SK-N-SH (cell line): ENCODE results near the gene RBPJL. TPM values are rescaled to one million over a fixed set of nuclear protein-coding genes. Genes with fewer than 3 reads are reported as not detected.

ENCODE experiments used
- CTCF ChIA-PET: fragments of 300-600, 350-600 bp; formaldehyde crosslinking; extraction: SDS; loops from one replicate; lab custom pipeline; 2021; lab: Yijun Ruan, JAX
- POLR2A ChIA-PET: fragments of 350-600 bp; sonication (Branson Sonifier 250); formaldehyde crosslinking; extraction: SDS; loops from one replicate; lab custom pipeline; 2020; ENCODE audit warnings: antibody characterized with exemption, inconsistent platforms; lab: Yijun Ruan, JAX
- DNase-seq: peaks from one replicate; pipeline ENCODE4 v3.0.0; 2012
- H2AFZ ChIP-seq: fragments of 200-600 bp; sonication (generic); 2 replicates; pipeline ENCODE4 v1.8.1; 2016; ENCODE audit warnings: antibody characterized with exemption, mild to moderate bottlenecking, low read depth
- H3F3A ChIP-seq: fragments of 200-600 bp; sonication (generic); replicated peaks from 2 replicates; pipeline ENCODE3; 2016; ENCODE audit warnings: antibody characterized with exemption, mild to moderate bottlenecking; ENCODE audit not compliant: insufficient read depth
- H3K27ac ChIP-seq, 2 experiments: fragments of 200-500 bp in 1 of 2; fragments of 200-600 bp in 1 of 2; sonication (Bioruptor generic) in 1 of 2; sonication (generic), shearing (Covaris generic) in 1 of 2; 2 replicates each; pipeline versions ENCODE4 v1.5.1 to v1.6.1; 2014 to 2016; ENCODE audit warnings: low read depth in 2 of 2, inconsistent platforms in 1 of 2, low read length in 1 of 2, mild to moderate bottlenecking in 1 of 2, mixed read lengths in 1 of 2
- H3K27me3 ChIP-seq: fragments of 200-600 bp; sonication (generic), shearing (Covaris generic); 2 replicates; pipeline ENCODE4 v1.6.1; 2016; ENCODE audit warnings: mixed run types; ENCODE audit not compliant: insufficient read depth
- H3K36me3 ChIP-seq, 2 experiments: fragments of 200-500 bp in 1 of 2; fragments of 200-600 bp in 1 of 2; sonication (Bioruptor generic) in 1 of 2; sonication (generic) in 1 of 2; replicated peaks in 1 of 2; 2 replicates each; pipeline versions ENCODE3 to v1.5.1; 2014 to 2016; ENCODE audit warnings: low read length in 1 of 2, mild to moderate bottlenecking in 1 of 2; ENCODE audit not compliant: insufficient read depth in 2 of 2, control insufficient read depth in 1 of 2
- H3K4me1 ChIP-seq, 2 experiments: fragments of 200-500 bp in 1 of 2; fragments of 200-600 bp in 1 of 2; sonication (Bioruptor generic) in 1 of 2; sonication (generic), shearing (Covaris generic) in 1 of 2; 2 replicates each; pipeline versions ENCODE4 v1.5.1 to v1.6.1; 2014 to 2016; ENCODE audit warnings: low read depth in 1 of 2, low read length in 1 of 2, mixed run types in 1 of 2; ENCODE audit not compliant: insufficient read depth in 2 of 2, control insufficient read depth in 1 of 2
- H3K4me2 ChIP-seq: fragments of 200-600 bp; sonication (generic), shearing (Covaris generic); 2 replicates; pipeline ENCODE4 v1.6.1; 2017; ENCODE audit warnings: mixed run types
- H3K4me3 ChIP-seq, 2 experiments: fragments of 200-500 bp in 1 of 2; fragments of 200-600 bp in 1 of 2; sonication (Bioruptor generic) in 1 of 2; sonication (generic), shearing (Covaris generic) in 1 of 2; 2 replicates each; pipeline versions ENCODE4 v1.5.1 to v1.8.1; 2014 to 2016; ENCODE audit warnings: low read depth in 2 of 2, inconsistent platforms in 1 of 2, low read length in 1 of 2, mild to moderate bottlenecking in 1 of 2, mixed read lengths in 1 of 2, moderate library complexity in 1 of 2
- H3K79me2 ChIP-seq: fragments of 200-600 bp; sonication (generic); 2 replicates; pipeline ENCODE4 v1.8.1; 2017; ENCODE audit warnings: mild to moderate bottlenecking; ENCODE audit not compliant: insufficient read depth
- H3K9ac ChIP-seq: fragments of 200-600 bp; sonication (generic); 2 replicates; pipeline ENCODE4 v1.6.1; 2017; ENCODE audit warnings: mixed run types
- H3K9me2 ChIP-seq: fragments of 200-600 bp; sonication (generic); 2 replicates; pipeline ENCODE4 v1.6.1; 2017; ENCODE audit warnings: mixed run types
- H3K9me3 ChIP-seq: fragments of 200-600 bp; sonication (generic); 2 replicates; pipeline ENCODE4 v1.6.1; 2017; ENCODE audit warnings: mixed run types, mild to moderate bottlenecking, moderate library complexity
- H4K20me1 ChIP-seq: fragments of 200-600 bp; sonication (generic); 2 replicates; pipeline ENCODE4 v1.6.1; 2017; ENCODE audit warnings: mild to moderate bottlenecking, mixed run types; ENCODE audit not compliant: insufficient read depth
- EZH2phosphoT487 ChIP-seq: fragments of 200-600 bp; sonication (generic); IDR thresholded peaks from 2 replicates; pipeline ENCODE4 v1.6.1; 2017; ENCODE audit warnings: low read depth, mixed run types, mild to moderate bottlenecking, antibody characterized with exemption, moderate library complexity, borderline replicate concordance
- FOSL2 ChIP-seq: IDR thresholded peaks from 2 replicates; pipeline ENCODE4 v1.4.0; 2012; ENCODE audit warnings: low read depth, mild to moderate bottlenecking, moderate library complexity, borderline replicate concordance
- FOXM1 ChIP-seq: IDR thresholded peaks from 2 replicates; pipeline ENCODE4 v1.4.0; 2012; ENCODE audit warnings: low read depth, mild to moderate bottlenecking
- GABPA ChIP-seq: IDR thresholded peaks from 2 replicates; pipeline ENCODE4 v1.4.0; 2012; ENCODE audit warnings: low read depth, mild to moderate bottlenecking
- GATA2 ChIP-seq: sonication (generic); formaldehyde crosslinking; IDR thresholded peaks from 2 replicates; pipeline ENCODE4 v1.5.0; 2020; ENCODE audit warnings: mild to moderate bottlenecking, missing genetic modification reagents
- MEF2A ChIP-seq: IDR thresholded peaks from 2 replicates; pipeline ENCODE4 v1.4.0; 2012; ENCODE audit warnings: low read depth, borderline replicate concordance
- NFIC ChIP-seq: IDR thresholded peaks from 2 replicates; pipeline ENCODE4 v1.4.0; 2012; ENCODE audit warnings: borderline replicate concordance
- NRF1 ChIP-seq: IDR thresholded peaks from 2 replicates; pipeline ENCODE4 v1.6.1; 2012; ENCODE audit warnings: low read depth, mild to moderate bottlenecking, low read length
- PBX3 ChIP-seq: IDR thresholded peaks from 2 replicates; pipeline ENCODE4; 2012
- POLR2AphosphoS5 ChIP-seq: IDR thresholded peaks from 2 replicates; pipeline ENCODE4 v1.6.1; 2012; ENCODE audit warnings: low read depth, low read length
- RCOR1 ChIP-seq: fragments of 150-350 bp; IDR thresholded peaks from 2 replicates; pipeline ENCODE4 v1.6.1; 2017; ENCODE audit warnings: antibody characterized with exemption, low read length
- RXRA ChIP-seq: IDR thresholded peaks from 2 replicates; pipeline ENCODE4 v1.4.0; 2012; ENCODE audit warnings: low read depth, mild to moderate bottlenecking, borderline replicate concordance
- TEAD4 ChIP-seq: IDR thresholded peaks from 2 replicates; pipeline ENCODE4 v1.4.0; 2012; ENCODE audit warnings: mild to moderate bottlenecking, borderline replicate concordance; ENCODE audit not compliant: insufficient read depth
- WGBS: methylation state at CpG from one replicate; pipeline ENCODE4 v1.1.6; 2017; ENCODE audit warnings: low lambda C conversion rate; 5-methylcytosine and 5-hydroxymethylcytosine counted together
- polyA plus RNA-seq, 3 experiments: library from polyadenylated mRNA; depleted of rRNA; stranded (reverse); fragments of >200 nt; gene quantifications; 2 replicates each; pipeline ENCODE4 v1.2.3, GENCODE V29; 2012
- TF ChIP-seq, protein P1 (sequence below): IDR thresholded peaks from 2 replicates; pipeline ENCODE4 v1.6.1; 2012; ENCODE audit warnings: mild to moderate bottlenecking, low read depth, low read length, moderate library complexity

RBPJL gene
- polyA plus RNA-seq, 1 of the 3 experiments (the other 2 are of a cell fraction) = not detected

DNA sequence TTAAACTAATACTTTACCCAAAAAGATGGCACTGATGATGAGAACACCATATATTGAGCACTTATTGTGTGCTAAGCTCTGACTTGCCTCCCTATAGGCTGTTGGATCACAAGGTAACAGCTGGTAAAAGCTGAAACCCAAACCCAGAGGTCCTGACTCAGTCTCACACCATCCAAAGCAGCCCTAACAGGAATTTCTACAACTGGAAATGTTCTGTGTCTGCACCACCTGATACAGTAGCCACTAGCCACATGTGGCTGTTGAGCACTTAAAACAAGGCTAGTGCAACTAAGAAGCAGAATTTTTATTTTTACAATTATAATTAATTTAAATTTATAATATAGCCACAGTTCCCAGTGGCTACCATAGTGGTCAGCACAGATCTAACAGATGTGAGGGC lies 17.1 kb downstream of the RBPJL start:
- Histone ChIP-seq H4K20me1 (no peaks in the 10 kb centered on the region), H3K4me2 (no peak overlapping the region), H3K27ac (no peak overlapping the region), H3K9me2 (no peaks in the 10 kb centered on the region), H2AFZ (no peak overlapping the region), H3K9ac (no peak overlapping the region), H3K4me1 (peaks cover 0 to 8% of the 10 kb centered on the region in 2 experiments; a peak in 1 of 4 replicates), H3K79me2 (no peaks in the 10 kb centered on the region), H3K4me3 (no peak overlapping the region)
- no peak for TF ChIP-seq GABPA
- TF ChIP-seq RXRA = no peak
- TF ChIP-seq NFIC = no peak
- TF ChIP-seq EZH2phosphoT487 = no peak
- no peak for TF ChIP-seq MEF2A
- no peak for TF ChIP-seq RCOR1
- TF ChIP-seq, all 33 proteins: peak for 0
- Histone ChIP-seq H3K9me3 (no peaks in the 10 kb centered on the region), H3F3A (peaks cover 4% of the 10 kb centered on the region), H3K27me3 (no peaks in the 10 kb centered on the region), H3K36me3 (peaks cover 7 to 22% of the 10 kb centered on the region in 2 experiments)
- DNase-seq = no peak
- CTCF ChIA-PET = interaction anchor here (1.3 to 9.8 kb wide), 6 partner anchors 16 to 128 kb away, joined by 3 to 122 read pairs (median 30); partner anchors contain the start of gene SYS1
- POLR2A ChIA-PET = no interaction called here

DNA sequence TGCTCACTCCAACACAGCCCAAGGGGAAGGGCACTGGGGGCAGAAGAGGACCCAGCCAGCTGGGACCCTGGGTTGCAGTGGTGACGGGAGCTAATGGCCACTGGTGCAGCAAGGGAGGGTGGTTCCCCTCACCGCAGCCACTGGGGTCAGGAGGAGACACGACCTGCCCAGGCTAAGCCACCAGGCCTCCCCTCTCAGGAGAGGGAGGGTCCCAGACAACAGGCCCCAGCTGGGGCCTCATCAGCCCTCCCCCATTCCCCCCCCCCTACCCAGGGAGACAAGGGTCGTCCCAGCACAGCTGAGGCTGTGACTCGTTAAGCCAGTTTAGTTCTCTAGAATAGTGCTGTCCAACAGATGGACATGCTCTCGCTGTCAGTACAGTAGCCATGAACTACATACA lies 18.7 kb downstream of the RBPJL start:
- Histone ChIP-seq H3K79me2 (no peaks in the 10 kb centered on the region), H3K4me1 (peaks cover 0 to 8% of the 10 kb centered on the region in 2 experiments; a peak in 1 of 4 replicates), H3K9me3 (no peaks in the 10 kb centered on the region), H3K27ac (no peak overlapping the region), H3K36me3 (peaks cover 18 to 37% of the 10 kb centered on the region in 2 experiments), H3K9ac (no peak overlapping the region), H2AFZ (no peak overlapping the region), H3K4me3 (no peak overlapping the region), H4K20me1 (no peaks in the 10 kb centered on the region), H3K4me2 (no peak overlapping the region), H3F3A (peaks cover 4% of the 10 kb centered on the region), H3K27me3 (no peaks in the 10 kb centered on the region), H3K9me2 (no peaks in the 10 kb centered on the region)
- POLR2A ChIA-PET = interaction anchor here (1.1 kb wide), 1 partner anchor 102 kb away, joined by 4 read pairs; no protein-coding TSS in a partner anchor
- WGBS = 91% methylated on average over 4 of the region's 6 CpGs
- TF ChIP-seq FOSL2 = no peak
- TF ChIP-seq TEAD4 = no peak
- TF ChIP-seq POLR2AphosphoS5 = no peak
- TF ChIP-seq GATA2 = no peak
- no peak for TF ChIP-seq FOXM1
- CTCF ChIA-PET = interaction anchor here (0.7 to 2.1 kb wide), 8 partner anchors 30 to 446 kb away, joined by 3 to 16 read pairs (median 5); no protein-coding TSS in a partner anchor
- no peak for DNase-seq

GRCh38 chr20:45328451-45328850 lies 21.8 kb downstream of the RBPJL start:
- Histone ChIP-seq H2AFZ (no peak overlapping the region), H4K20me1 (no peaks in the 10 kb centered on the region), H3K9ac (no peak overlapping the region), H3F3A (no peaks in the 10 kb centered on the region), H3K4me2 (no peak overlapping the region), H3K36me3 (peaks cover 37 to 55% of the 10 kb centered on the region in 2 experiments), H3K27ac (no peak overlapping the region), H3K9me3 (no peaks in the 10 kb centered on the region), H3K27me3 (no peaks in the 10 kb centered on the region), H3K79me2 (no peaks in the 10 kb centered on the region; the same call in 1 of the 2 replicates), H3K4me1 (peaks cover 0 to 5% of the 10 kb centered on the region in 2 experiments; a peak in 1 of 4 replicates), H3K9me2 (no peaks in the 10 kb centered on the region), H3K4me3 (no peak overlapping the region)
- ChIA-PET CTCF (interaction anchor here (0.9 to 2.3 kb wide), 4 partner anchors 9 to 443 kb away, joined by 4 to 7 read pairs (median 4); partner anchors contain the start of gene SYS1), POLR2A (no interaction called here)
- WGBS = 93% methylated on average over 4 of the region's 4 CpGs
- TF ChIP-seq, protein P1, sequence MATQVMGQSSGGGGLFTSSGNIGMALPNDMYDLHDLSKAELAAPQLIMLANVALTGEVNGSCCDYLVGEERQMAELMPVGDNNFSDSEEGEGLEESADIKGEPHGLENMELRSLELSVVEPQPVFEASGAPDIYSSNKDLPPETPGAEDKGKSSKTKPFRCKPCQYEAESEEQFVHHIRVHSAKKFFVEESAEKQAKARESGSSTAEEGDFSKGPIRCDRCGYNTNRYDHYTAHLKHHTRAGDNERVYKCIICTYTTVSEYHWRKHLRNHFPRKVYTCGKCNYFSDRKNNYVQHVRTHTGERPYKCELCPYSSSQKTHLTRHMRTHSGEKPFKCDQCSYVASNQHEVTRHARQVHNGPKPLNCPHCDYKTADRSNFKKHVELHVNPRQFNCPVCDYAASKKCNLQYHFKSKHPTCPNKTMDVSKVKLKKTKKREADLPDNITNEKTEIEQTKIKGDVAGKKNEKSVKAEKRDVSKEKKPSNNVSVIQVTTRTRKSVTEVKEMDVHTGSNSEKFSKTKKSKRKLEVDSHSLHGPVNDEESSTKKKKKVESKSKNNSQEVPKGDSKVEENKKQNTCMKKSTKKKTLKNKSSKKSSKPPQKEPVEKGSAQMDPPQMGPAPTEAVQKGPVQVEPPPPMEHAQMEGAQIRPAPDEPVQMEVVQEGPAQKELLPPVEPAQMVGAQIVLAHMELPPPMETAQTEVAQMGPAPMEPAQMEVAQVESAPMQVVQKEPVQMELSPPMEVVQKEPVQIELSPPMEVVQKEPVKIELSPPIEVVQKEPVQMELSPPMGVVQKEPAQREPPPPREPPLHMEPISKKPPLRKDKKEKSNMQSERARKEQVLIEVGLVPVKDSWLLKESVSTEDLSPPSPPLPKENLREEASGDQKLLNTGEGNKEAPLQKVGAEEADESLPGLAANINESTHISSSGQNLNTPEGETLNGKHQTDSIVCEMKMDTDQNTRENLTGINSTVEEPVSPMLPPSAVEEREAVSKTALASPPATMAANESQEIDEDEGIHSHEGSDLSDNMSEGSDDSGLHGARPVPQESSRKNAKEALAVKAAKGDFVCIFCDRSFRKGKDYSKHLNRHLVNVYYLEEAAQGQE = no peak
- TF ChIP-seq GATA2 = no peak
- TF ChIP-seq GABPA = no peak
- TF ChIP-seq RXRA = no peak
- no peak for TF ChIP-seq PBX3
- no peak for TF ChIP-seq POLR2AphosphoS5
- TF ChIP-seq NRF1 = no peak
- DNase-seq = no peak
